NCI-H1694 (cell line): Measurements from ENCODE around the gene MRC2.

Experiments used
- DNase-seq: peaks from one replicate; lab custom pipeline; 2025; lab: John Stamatoyannopoulos, UW

MRC2 gene

GRCh38 chr17:62720126-62720850 lies 92.8 kb downstream of the MRC2 start:
- DNase-seq, result no peak

DNA sequence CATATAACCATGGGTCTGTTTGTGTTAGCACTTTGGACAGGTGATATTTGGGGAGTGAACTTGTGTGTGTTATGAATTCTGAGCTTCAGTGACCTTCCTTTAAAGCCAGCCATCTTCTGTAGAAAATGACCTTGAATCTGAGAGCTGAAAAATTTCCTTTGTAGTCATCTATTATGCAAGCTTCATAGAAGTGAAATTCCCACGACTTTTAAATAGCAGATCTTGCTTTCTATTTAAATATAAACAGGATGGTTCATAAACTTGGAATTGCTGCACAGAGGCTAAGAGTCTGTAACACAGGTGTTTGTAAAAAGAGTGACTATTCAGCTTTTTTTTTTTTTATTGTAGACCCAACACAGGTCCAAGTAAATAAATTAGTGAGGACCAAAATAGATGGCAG lies 95.2 kb downstream of the MRC2 start:
- no peak for DNase-seq

GRCh38 chr17:62723842-62724241 lies 96.4 kb downstream of the MRC2 start:
- no peak for DNase-seq

DNA sequence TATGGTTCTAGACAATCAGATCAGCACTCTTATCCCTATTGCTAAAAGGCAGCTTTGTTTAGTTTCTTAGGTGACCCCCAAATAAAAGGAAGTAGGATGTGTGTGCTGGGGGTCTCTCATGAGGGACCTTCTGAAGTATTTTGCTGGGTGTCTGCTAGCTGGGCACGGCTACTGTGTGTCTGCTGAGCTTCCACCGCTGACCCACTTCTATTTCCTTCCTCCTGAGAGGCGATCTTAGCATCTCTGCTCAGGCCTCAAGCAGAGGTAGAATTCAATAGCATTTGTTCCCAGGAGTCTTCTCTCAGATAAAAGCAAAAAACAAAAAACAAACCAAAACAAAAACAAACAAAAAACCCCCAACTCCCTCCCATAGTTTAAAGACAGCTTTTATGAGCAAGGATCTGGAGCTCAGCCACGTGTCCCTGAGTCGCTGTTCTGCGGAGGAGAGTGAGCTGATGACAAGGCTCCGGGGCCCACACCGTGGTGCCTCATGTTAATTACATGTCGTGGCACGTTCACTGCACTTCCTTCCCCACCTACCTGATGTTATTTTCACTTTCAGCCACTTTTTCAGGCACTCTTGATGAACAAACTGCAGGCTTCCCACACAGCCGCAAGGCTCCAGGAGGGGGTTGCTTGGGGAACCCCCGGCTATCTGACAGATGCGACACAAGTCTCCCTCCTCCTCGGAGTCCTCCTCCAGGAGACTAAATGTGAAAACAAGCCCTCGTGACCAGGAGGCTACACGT lies 97.1 kb downstream of the MRC2 start:
- peak; percentile 44 for DNase-seq

- DNase-seq, result no peak
Observed at GRCh38 chr17:62725791-62726249, 98.3 kb downstream of the MRC2 start.

GRCh38 chr17:62727916-62728672 lies 100.6 kb downstream of the MRC2 start:
- peak; percentile 42 for DNase-seq

- DNase-seq, result no peak
Observed at GRCh38 chr17:62732125-62732524, 104.7 kb downstream of the MRC2 start.

- no peak for DNase-seq
Observed at GRCh38 chr17:62735044-62735651, 107.7 kb downstream of the MRC2 start.

DNA sequence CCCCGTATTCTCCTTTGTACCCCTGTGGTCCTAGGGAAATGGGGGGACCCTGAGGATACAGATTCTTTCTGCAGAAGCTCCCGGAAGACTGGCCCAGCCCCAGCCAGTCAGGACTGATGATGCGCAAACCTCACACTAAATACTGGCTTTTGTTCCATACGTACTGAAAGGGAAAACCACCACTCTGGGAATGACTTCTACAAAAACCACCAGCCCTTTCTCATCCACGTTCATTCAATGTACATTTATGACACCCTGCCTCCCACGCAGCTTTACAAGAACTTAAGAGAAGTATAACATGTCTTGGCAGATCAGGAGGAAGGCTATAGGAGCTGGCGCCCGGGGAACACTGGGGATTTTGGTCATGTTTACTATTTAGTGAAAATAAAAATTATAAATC lies 110.0 kb downstream of the MRC2 start:
- DNase-seq, result no peak

GRCh38 chr17:62738281-62738680 lies 110.8 kb downstream of the MRC2 start:
- DNase-seq, result no peak

DNA sequence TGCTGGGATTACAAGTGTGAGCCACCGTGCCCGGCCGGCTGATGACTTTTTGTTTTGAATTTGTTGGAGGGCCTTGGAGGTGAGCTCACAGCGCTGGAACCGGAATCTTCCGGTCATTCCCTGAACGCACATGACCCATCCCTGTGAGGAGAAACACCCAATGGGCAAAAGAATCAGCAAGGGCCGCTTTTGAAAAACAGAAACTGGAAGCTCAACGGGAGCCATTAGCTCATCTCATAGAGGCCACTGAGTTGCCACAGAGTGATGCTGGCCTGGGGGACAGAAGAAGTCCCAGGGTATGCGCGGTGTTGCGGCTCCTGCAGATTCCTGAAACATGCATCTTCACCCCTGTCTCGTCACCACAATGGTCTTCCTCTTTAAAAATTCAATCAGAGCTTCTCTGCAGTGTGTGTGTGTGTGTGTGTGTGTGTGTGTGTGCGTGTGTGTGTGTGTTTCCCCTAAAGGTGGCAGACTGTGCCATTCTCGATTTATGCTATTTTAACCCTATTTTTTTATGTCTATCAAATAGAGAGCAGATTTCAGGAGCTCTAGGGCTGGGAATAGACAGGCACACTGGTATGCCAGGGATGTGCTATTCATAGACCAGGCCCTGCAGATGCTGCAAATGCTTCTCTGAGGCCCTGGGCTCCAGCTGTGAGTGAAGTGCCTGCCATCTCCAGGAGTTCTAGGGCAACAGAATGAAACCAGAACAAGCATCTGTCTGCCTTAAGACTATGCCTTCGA lies 112.3 kb downstream of the MRC2 start:
- no peak for DNase-seq

DNA sequence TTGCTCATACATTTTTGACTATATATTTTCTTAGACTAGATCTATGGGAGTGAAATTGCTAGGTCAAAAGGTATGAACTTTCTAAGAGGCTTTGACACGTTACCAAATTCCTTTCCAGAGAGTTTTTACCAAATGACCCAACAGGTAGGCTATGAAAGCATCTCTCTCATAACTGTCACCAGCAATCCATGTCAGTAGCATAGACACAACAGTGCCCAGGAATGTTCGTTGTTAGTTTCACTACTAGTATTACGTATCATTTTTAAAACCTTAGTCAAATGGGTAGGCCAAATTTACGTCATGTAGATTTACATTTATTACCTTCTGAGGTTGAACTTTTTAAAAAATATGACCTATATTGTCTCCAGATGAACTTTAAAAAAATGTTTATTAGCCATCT lies 113.8 kb downstream of the MRC2 start:
- no peak for DNase-seq
